Left ventricle myocardium superior (tissue), 1 donor: Measurements from ENCODE around the gene SOCS7. TPM values are rescaled to one million over a fixed set of nuclear protein-coding genes. Genes with fewer than 3 reads are reported as not detected.

Source experiments
- ATAC-seq: fragments of 200-7000 bp; cut with Tn5 transposase; one replicate; pipeline ENCODE4 v1.9.1; 2020; ENCODE audit warnings: mild to moderate bottlenecking, moderate library complexity
- DNase-seq: peaks from one replicate; pipeline ENCODE4 v3.0.0-alpha.2; 2020
- intact Hi-C: fragments of 100-400 bp; cut with micrococcal nuclease; formaldehyde crosslinking; loops from one replicate; pipeline ENCODE4 v1.11.0; 2022
- total RNA-seq: library from RNA; stranded (reverse); fragmentation: NEBNext Ultra II Directional; extraction: Animal tissue kit (Norgen Biotek cat#: 25700); gene quantifications from one replicate; pipeline ENCODE4 v1.2.1, GENCODE V29; 2021
- donor health status: DM: no; HTN: yes; CAD: no; lungs with severe emphysema.

The SOCS7 gene
- total RNA-seq, 1 donor from 2014 or later: 15.2 TPM

DNA sequence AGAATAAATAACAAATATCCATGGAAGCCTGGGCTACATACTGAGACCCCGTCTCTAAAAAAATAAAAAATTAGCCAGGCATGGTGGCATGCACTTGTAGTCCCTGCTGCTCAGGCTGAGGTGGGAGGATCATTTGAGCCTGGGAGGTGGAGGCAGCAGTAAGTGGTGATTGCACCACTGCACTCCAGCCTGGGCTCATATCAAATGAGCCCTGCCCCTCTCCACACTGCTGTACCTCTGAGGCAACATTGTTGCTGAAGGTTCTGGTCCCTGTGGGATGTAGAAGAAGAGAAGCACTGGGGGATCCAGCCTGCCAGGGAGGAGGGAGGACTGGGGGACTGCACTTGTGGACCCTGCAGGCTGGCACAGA is 65.2 kb downstream of the SOCS7 start:
- intact Hi-C loops: no loop called here
- ATAC-seq (no peak), DNase-seq (no peak)

DNA sequence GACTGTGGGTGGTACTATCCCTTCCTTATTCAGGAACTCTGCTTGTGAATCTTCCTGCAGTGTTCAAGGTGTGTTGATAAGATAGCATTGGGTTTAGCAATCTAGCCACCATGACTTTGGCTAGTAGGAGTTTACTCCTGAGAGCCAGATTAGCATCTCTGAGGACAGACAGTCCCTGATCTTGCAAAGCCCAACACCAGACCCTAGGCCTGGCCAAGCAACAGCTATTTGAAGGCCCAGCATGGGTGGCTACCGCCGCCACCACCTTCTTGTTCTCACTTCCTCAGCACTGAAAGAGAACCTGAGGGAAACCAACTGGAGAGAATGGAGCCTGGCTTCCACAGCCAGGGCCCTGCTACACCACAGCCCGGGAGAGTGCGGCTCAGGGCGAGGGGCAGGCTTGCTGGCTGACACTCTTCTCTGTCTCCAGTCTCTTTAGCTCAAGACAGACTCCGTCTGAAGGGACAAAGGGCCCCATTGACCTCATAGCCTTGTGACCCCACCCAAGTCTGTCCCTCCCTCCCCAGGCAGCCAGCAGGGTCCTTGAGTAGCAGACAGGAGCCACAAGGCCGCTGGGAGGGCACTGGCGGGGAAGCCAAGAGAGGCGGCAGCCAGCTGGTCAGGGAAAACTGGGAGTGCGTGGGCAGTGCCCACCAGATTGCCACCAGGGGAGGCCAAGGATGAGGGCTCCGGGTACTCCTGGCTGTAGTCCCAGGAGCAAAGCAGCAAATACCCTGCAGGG is 65.7 kb downstream of the SOCS7 start:
- ATAC-seq (no peak), DNase-seq (no peak)
- intact Hi-C loops: no loop called here

DNA sequence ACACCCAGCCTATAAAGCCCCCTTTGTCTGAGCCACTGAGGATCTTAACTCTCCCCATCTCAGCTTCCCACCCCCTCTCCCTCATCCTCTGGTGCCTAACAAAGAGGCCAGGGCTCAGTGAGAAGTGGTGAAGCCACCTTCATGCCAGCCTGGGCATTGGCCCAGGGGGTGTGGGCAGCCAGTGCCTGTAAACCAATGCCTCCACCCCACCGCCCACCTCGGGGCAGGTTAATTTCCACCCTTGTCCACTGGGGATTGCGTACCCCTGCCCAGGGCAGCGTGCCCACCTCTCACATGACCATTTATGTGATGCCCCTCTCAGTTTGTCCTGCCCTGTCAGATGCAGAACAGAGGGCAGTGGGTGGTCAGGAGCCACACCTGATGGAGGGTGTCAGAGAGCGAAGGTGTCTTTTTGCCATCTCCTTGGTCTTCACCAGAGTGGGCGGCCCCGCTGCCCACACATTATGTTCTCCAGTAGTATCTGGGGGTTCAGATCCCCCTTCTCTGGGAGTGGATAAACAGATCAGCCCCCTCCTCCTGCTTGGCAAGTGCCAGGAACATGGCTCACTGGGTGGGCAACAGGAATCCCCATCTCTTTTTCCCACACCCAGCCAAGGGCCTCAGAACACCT is 66.5 kb downstream of the SOCS7 start:
- DNase-seq (no peak), ATAC-seq (no peak)
- intact Hi-C loops: no loop called here

DNA sequence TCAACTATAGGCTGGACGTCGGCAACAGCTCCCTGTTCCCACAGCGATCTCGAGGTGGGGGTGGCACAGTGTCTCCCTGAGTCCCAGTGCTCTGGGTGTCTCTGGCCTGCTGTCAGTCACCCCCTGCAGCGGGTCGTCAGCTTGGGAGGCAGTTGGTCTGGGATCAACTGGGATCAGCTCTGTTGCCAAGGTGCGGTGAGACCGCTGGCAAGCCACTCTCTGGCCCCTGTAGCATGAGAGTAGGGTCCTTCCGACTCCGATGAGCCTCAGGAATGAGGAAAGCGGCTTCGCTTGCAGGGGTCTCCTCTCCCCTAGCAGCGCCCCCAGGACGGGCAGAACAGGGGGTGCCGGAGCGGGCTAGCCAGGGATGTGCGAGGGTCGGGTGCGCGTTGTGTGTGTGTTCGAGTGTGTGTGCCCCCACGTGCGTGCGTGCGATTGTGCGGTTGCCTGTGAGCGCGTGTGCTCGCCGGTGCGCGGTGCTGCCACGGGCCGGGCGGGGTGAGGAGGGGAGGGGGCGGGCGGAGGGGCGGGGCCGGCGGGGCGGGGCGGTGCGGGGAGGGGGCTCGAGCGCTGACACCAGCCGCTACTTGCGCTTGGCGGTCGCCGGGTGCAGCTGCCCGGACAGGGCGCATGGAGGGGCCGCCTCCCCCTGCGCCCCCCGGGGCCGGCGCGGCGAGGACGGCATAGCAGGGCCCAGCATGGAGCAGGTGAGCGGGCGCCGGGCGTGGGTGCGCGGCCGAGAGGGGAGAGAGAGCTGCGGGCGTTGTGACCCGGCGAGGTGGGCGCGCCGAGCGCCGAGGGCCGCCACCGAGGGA is 67.3 kb downstream of the SOCS7 start:
- intact Hi-C loops: no loop called here
- ATAC-seq (no peak), DNase-seq (no peak)

DNA sequence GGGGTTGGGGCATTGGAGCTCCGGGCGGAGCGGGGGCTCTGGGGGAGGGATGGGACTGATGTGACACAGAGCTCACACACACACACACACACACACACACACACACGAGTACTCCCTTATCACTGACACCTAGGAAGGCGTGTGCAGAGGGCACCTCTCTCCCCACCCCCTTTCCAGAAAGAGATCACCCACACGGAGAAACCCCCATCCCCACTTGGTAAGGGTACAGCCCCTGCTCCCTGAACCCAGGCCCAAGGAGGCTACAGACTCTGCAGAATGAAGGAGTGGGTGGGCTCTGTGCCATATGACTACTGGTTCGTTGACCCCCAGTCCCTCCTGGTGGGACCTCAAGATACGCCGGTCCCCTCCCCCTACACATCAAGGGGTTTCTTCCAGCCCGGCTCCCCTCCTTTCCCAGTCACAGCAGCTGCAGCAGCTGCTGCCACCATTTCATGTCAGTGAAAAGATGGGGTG is 67.9 kb downstream of the SOCS7 start:
- intact Hi-C loops: no loop called here
- DNase-seq: no peak
- ATAC-seq: no peak

DNA sequence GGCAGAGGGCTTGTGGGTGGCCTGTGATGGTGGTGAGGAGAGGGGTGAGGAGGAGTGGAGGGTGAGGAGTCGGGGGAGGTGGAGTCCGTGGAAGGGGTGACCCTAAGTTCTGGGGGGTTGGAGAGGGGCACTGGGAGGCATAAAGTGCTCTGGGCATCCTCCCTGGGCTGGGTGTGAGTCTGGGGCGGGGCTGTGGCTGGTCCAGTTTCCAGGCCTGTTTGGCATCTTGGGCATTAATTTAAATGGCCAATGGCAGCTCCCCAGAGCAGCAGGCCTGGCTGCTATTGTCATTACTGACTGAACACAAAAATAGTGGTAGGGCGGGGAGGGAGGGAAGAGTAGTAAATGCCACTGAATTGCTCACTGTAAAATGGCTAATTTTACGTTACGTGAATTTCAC is 68.9 kb downstream of the SOCS7 start:
- DNase-seq (no peak), ATAC-seq (peak; percentile 17)
- intact Hi-C loops: loop anchor here (5.0 kb wide), 1 partner anchor 67 kb away; no protein-coding TSS in a partner anchor

DNA sequence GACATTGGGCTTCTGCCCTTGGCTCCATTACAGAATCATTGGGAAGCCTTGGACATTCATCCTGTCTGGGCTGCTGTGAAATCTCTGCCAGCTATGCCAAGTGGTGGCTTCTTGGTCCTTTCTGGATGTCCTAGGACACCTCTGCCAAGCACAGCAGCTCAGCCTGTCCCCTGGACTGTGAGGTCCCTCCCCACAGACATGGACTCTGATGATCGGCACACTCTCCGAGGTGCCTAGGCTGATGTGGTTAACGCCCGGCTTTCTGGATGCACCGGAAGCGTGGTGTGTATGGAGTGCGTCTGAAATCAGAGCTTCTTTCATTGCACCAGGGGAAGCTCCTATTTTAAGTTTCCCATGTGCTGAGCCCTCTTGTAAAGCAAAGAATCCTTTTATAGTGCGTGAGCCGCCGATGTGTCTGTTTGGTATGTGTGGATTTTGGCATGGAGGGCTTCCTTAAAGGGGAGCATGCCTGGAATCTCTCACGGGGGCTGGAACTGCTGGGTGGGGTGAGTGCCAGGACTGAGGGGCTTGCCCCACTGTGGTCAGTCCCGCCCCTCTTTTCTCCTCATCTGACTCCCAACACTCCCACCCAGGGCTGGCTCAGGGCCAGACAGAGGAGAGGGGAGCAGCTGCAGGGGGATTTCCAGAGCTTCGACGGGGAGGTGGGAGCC is 69.7 kb downstream of the SOCS7 start:
- peak; percentile 11 for ATAC-seq
- intact Hi-C loops: loop anchor here (5.0 kb wide), 1 partner anchor 66 kb away; no protein-coding TSS in a partner anchor
- DNase-seq: no peak

DNA sequence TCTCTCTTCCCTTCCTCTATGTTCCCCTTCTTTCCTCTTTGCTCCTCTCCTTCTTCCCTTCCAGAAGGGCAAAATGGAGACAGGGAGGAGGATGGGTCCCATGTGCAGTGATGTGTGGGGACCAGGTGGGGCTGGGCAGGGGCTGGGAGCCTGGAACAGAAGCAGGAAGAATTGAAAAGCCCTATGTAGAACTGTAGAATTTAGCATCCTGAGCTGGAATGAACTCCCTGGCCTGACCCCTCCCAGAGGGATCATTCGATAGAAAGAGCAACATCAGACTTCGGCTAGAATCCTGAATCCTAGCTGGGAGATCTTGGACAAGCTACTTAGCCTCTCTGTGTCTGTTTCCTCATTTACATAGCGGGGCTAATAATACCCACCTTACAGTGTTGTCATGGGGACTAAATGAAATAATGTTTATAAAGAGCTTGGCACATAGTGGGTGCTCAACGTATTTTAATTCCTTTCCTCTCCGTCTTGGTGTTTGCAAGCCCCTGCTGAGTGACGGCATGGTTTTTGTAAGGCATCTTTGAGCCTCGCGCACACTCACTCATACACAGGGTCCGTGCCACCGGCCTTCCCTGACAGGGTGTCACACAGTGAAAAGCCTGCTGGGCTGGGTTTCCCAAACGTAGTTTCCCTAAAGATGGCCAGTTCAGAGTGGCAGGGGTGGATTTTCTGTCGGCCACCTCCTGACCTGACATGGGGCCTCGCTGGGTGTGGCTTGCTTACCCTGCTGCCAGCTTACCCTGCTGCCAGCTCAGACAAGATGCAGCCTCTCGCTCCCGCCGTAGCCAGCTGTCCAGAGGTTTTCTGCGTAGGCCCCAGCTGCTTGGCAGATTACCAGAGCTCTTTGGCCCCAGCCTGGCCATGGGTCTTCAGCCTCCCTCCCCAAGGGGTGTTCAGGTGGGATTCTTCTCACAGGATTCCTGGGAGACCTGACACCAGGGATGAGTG is 70.5 kb downstream of the SOCS7 start:
- DNase-seq (no peak), ATAC-seq (peak; percentile 9)
- intact Hi-C loops: loop anchor here (5.0 kb wide), 1 partner anchor 65 kb away; no protein-coding TSS in a partner anchor

DNA sequence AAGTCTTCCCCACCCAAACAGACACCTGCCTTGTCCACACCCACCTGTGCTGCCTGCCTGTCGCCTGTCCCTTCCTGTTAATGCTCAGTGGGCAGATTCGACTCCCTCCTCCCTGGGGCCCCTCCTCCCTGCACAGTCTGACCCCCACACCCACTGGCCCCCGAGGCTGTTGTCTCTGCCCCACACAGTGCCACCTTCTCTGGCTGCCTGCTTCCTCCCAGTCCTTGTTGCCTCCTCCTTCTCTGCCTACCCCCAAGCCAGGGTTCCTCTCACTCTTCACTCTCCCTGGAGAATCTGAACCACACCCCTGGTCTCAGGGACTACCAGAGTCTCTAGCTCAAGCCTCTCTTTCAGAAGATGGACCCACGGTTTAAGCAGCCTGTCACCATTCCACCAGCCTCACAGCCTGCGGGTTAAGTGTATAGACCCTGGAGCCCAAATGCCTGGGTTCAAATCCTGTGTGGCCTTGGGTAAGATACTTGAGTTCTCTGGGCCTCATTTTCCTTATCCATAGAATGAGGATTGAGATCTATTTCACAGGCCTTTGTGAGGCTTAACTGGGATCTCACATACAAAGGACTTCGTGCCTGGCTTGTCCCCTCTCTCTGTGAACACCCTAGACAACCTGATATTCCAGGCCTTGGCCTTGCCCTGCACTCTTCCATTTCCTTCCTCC is 72.8 kb downstream of the SOCS7 start:
- DNase-seq (no peak), ATAC-seq (no peak)
- intact Hi-C loops: loop anchor here (5.0 kb wide), 1 partner anchor 63 kb away; no protein-coding TSS in a partner anchor

DNA sequence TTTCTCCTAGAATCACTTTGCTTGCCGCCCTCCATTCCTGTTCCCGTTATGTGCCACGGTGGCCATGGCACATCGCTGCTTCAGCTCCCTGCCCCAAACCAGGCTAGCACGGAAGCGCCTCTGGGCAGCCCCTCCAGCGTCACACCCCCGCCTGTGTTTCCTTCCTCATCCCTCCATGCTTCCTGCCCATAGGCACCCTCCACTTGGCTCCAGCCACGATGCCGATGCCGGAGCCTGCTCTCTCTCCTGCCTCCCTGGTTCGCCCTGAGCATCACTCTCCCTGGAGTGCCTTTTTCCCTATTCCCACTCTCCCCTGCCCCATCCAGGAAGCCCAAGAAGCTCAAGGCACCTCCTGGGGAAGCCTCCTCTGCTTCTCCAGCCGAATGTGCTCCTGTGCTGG is 73.4 kb downstream of the SOCS7 start:
- no peak for ATAC-seq
- DNase-seq: no peak
- intact Hi-C loops: no loop called here

DNA sequence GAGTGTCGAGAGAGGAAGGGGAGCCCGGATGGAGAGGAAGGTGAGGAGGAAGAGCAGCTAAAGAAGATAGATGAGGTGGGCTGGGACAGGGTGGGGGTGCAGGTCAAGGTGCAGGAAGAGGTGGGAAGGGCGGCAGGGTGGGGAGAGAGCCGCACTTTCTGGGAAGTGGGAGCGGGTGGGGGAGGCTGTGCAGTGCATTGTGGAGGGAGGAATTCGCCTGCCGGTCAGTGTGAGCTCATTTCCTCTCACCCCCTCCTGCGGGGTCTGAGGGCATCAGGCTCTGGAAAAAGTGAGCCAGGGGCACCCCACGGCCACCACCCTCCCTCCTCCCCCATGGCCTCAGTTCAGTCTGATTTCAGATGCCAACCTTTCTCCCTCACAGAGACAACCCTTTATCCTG is 74.1 kb downstream of the SOCS7 start:
- no peak for ATAC-seq
- no peak for DNase-seq
- intact Hi-C loops: no loop called here

DNA sequence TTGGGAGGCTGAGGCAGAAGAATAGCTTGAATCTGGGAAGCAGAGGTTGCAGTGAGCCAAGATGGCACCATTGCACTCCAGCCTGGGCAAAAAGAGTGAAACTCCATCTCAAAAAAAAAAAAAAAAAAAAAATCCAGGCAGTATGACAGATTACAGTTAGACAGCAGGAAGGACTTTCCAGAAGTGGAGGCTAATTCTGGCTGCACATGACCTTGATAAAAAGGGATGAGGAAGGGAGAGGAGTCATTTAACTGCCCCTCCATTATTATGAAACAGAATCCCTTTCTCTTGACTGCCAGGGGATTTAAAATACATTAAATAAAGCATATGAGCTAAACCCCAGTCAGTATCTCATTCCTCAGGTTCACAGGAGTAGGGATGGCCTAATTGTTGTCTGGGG is 74.8 kb downstream of the SOCS7 start:
- intact Hi-C loops: no loop called here
- no peak for ATAC-seq

DNA sequence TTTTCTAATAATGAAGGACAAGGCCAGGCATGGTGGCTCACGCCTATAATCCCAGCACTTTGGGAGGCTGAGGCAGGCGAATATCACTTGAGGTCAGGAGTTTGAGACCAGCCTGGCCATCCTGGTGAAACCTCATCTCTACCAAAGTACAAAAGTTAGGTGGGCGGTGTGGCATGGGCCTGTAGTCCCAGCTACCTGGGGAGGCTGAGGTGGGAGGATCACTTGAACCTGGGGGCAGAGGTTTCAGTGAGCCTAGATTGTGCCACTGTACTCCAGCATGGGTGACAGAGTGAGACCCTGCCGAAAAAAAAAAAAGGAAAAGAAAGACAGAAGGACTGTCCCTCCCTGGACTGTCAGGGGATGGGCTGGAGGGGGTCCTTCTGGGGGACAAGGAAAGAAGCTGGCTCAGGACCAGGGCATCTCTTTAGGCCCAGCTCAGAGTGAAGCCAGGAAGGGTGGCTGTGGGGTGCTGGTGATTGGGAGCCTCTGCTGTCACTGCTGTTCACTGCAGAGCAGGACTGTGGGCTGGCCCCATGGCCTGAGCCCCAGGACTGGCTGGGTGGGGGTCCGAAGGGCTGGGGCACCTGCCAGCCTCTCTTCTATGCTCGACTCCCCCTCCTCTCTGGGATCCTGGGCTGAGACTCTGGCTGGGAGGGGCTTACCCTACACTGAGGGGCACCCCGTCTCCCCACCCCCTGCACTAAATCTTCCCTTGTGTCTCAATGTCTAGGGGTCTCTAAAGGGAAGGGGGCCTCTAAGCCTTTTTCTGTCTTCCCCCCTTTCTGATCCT is 75.7 kb downstream of the SOCS7 start:
- ATAC-seq (no peak), DNase-seq (no peak)
- intact Hi-C loops: no loop called here

More for the DNA sequence above, 74.8 kb downstream of the SOCS7 start:
- no peak for DNase-seq

DNA sequence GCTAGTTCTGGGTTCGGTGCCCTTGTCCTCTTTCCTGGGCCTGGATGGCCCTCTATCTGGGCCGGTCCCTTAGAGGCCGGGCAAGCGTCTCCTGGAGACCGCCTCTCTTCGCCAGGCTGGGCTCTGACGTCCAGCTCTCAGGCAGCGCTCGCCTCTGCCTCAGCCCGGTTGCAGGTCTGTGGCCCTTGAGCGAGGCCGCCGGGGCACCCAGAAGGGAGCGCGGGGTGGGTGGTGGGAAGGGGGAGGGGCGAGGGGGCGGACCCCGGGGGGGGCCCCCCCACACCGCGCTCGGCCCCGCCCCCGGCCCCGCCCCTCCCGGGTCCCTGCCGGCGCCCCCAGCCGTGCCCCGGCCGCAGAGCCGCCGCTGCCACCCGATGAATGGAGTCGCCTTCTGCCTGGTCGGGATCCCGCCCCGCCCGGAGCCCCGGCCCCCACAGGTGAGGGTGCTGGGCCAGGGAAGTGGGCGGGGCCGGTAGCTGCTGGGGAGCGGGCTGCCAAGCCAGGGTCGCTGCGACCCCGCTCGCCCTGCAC is 76.5 kb downstream of the SOCS7 start, which contains the start of gene ARHGAP23:
Gene ARHGAP23 (plus strand): TSS at position 353 of the 531 bp plus-strand sequence. CDS start 22 bp downstream, at position 375.
- ATAC-seq (peak; percentile 74), DNase-seq (peak; percentile 86)
- intact Hi-C loops: no loop called here

DNA sequence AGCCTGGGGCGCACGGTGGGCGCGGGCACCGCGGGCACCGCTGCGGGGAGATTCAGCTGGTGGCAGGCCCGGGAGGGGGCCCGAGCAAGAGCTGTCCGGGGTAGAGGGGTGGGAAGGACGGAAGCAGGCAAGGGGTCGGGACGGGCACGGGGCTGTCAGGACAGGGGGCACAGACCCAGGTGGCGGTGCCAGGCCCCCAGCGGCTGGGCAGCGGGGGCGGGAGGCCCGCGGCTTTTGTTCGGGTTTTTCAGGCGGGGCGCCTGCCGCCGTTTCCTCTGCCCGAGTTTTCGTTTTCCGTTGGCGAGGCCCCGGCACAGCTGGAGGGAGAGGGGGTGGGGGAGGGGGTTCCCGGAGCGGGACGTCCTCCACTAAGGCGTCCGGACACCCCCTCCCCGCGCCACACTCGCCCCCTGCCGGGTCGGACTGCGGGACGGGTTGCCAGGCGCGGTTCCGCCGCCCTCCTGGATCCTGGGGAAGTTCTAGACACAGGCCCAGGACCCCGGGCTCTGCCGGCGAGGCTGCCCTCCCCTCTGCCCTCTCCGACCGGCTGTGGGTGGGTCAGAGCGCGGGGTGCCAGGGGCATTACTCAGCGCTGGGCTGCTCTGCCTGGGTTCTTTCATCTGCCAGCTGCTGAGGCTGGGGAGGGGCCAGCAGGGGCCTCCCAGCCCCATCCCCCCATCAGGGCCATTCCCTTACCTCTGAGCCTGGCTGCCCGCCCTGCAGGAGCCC is 77.2 kb downstream of the SOCS7 start:
- ATAC-seq (peak; percentile 75), DNase-seq (peak; percentile 74)
- intact Hi-C loops: no loop called here
